HG03460 (cell line): Measurements from ENCODE around the gene HIVEP2.
A peak's percentile ranks its signal among the peaks of the same experiment; 100 is the strongest.

Experiments
- ATAC-seq: cut with Tn5 transposase; IDR thresholded peaks from one replicate; pipeline ENCODE4 v1.9.1; 2021; ENCODE audit not compliant: unreplicated experiment

The HIVEP2 gene

DNA sequence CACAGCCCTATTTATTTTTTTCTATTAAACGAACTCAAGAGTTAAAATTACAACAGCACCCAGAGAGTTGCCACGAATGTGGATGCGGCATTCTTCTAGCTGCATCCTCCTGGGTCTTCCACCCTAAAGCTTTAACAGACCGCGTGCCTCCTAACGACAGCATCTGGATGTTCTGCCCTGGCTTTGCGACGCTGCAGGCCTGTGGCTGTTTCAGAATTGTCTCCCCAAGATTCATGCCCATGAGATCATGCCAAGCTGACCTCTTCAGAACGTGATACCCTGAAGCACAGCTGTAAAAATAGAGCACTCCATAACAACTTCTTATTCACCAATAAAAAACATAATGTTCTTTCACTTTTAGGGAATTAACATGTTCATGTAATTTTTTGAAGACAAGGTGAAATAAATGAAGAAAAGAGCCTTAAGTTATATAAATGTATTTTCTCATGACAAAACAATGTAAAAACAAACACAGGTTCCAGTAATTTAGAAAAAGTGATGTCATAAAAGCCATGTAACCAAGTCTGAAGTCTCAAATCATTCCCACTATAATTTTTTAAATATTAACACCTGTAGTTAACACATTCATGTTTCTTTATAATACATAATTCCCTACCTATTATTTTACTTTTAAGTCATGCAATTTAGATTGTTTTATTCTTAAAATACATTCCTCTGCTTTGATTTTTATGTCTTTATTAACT, 26.5 kb downstream of the HIVEP2 start:
- no peak for ATAC-seq

DNA sequence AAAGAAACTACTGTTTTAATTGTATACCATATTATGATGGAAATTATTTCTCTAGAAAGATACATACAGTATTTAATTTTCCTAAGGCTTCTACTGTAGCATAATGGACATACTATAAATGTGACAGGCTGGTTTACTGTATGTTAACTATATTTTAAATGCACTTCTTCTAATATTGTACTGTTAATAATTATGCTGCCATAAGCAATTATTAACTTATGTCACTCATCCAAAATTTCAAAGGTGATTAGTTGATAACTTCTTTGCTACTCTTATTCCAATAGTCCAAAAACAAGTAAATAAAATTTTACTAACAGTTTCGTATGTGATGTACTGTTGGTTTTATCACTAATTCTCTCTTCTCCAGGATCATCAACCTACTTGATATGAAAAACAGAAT, 28.1 kb downstream of the HIVEP2 start:
- ATAC-seq: no peak

DNA sequence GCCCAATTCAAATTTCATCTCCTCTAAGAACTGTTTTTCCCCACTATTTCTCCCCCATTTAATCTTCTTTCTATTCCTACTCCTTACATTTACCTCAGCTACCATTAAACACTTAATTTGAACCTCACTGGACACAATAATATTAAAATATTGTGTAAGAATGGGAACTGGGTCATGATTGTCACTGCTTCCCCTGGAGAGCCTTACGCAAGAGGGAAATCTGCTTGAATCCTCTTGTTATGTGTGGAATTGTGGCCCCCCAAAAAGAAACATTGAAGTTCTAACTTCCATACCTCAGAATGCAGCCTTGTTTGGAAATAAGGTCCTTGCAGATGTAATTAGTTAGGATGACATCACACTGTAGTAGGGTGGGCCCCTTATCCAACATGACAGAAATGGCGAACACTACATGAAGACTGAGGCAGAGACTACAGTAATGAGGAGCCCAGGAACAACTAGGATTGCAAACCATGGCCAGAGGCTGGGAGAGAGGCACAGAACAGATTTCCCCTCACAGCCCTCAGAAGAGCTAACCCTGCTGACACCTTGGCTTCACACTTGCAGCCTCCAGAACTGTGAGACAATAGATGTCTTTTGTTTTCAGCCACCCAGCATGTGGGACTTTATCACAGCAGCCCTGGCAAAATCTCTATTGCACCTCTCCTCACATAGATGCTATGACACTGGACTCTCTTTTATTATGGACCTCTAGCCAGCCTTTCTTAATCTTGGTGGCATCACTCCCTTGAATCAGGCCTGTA, 29.9 kb downstream of the HIVEP2 start:
- ATAC-seq: no peak

DNA sequence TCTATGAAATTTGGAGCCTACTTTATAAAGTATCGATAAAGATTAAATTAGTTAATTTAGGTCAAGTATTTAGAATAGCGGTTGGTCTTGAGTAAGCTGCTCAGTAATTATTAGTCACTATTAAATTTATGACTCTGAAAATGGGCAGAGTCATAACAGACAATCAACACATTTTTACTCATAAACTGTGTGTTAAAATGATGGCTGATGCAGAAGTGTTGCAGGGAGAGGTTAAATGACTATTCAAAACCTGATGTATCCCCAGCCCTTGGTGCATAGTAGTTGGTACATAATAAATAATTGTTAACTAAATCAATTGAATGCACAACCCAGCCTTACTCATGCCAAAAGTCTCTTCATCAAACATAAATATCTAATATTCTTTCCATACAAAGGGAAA, 30.6 kb downstream of the HIVEP2 start:
- ATAC-seq: no peak

DNA sequence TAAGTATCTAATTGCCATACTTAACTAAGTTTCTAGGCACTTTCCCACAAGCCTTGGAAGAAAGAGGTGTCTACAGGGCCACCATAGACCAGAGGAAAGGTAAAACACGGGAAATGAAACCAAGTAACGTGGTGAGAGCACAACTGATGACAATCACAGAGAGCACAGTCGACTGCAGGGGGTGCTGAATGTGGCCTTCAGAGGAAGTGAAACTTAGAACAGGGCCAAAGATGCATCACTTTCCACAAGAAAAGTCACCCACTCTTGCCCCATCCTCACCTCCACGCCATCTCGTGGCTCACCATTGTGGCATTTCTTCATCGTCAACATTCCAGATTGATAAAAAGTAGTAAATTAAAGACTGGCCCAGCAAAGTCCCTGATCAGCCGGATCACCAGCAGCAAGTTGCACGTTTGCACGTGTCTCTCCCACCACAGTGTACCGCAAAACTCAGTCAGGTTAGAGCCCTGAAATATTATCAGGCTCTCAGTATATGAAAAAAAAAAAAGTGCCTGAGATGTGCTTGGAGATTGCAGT, 31.4 kb downstream of the HIVEP2 start:
- ATAC-seq: peak; percentile 92

DNA sequence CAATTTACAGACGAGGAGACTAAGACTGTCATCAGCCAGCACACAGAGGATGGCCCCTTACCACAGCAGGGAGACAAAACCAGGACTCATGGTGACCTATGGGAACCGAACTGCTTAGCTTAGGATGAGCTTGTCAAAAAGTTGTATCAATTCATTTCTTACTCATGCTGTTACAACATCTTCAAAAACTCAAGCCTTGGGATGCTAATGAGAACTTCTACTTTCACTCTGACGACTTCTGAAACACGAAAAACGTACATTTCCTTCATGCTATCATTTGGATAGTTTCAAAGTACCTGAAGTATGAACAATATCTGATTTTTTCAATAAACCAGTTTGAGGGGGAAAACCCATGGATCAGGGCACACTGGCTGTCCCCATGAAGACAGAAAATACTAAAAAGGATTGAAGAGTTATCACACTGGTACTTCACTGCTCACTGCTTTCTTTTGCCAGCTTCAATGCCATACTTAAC, 31.9 kb downstream of the HIVEP2 start:
- ATAC-seq: peak; percentile 58

DNA sequence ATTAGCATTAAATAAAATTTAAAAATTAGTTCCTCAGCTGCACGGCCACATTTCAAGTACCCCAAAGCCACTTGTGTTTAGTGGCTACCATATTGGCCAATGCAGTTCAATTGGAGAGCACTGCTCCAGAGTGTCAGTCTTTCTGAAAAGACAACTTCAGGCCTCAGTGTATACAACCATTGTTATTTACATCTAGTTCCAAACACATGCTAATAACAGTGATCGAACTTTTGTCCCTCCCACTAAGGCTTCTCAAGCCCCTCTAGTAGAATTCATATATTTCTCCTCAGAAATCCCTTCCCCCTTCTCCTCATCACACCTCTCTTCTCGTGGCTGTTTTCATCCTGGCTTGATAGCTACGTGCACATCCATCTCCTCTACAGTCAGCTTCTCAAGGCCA, 32.9 kb downstream of the HIVEP2 start:
- ATAC-seq: no peak

DNA sequence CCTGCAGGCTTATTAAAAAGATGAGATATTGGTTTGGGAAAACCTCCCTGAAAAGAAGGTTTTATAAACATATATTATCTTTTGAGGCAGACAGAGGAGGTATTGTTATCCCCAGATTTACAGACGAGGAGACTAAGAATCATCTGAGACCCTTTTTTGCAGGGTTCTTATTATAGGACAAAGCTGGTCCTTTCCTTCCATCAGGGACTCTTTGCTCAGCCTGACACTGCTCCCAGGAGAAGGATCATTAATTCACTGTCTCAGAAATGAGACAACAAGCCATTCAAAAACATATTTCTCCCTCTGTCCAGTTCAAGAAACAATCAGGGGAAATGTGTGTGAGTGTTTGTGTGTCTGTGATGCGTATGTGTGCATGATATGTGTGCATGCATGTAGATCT, 33.5 kb downstream of the HIVEP2 start:
- ATAC-seq: no peak

DNA sequence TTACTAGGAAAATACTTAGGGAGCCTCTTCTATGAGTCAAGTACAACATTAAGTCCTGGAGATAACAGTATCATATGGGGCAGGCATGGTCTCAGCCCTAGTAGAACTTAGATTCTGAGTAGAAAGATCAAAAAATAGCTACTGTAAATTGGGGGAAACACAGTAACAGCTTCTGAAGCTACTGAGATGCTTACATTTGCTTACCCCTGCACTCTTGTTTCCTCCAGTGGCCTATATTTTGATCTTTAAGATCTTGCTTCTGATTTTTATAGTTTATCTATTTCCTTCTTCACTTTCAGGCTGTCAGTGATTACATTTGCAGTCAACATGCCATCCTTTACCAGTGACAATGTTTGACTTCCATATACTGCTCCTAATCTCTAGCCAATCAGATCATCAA, 35.3 kb downstream of the HIVEP2 start:
- ATAC-seq: no peak

DNA sequence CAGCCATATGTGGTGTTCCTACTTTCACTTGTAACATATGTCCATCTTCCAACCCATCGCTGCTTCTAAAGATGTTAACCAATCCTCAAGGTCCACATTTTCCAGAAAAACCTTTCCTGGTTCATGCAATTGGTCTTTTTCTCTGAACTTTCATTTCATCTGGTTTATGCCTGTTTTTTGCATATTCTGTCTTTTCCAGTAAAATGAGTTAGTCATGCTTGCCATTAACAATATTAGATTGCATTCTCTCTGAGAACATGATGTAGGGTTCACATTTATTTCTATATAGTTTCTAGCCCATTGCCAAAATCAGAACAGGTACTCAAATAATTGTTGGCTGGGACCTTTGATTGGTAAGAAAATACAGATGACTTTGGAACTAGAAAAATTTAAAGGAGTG, 36.7 kb downstream of the HIVEP2 start:
- no peak for ATAC-seq

DNA sequence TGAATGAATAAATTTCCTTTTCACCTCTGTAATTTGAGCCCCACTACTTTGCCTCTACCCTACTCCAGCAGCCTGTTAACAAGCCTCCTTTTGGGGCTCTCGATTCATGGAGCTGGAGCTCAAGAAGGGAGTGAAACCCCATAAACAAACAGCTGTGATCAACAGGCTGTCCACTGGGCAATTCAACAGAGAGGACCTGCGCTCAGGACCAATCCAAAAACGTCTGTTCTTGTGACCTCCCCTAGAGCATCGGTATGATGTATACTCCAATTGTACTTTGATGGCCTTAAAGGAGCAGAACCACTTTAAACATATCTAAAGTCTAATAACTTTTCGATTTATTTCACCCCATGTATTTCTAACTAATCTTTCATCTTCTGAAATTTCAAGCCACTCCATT, 37.4 kb downstream of the HIVEP2 start:
- peak; percentile 10 for ATAC-seq

DNA sequence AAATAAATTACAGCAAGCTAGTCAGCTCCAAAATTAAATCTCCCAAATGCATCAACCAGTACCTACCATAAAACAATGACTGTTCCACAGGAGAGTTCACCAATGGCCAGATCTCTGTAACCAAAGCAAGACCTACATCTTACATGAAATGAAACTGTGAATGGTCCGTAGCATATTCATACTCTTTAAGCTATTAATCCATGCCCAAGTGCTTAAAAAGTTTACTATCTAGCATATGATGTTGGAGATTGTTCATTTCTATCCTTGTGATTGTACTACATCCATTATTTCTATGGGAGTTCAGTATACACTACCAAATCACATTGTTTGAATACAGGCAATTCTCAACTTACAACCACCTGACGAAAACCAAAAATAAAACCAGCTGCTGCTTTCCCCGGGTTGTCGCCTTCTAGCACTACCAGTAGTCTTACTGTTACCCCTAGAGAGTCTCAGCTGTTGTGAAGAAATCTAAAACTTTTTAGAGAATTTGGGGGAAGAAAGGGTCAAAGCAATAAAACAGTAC, 38.0 kb downstream of the HIVEP2 start:
- ATAC-seq: peak; percentile 61

DNA sequence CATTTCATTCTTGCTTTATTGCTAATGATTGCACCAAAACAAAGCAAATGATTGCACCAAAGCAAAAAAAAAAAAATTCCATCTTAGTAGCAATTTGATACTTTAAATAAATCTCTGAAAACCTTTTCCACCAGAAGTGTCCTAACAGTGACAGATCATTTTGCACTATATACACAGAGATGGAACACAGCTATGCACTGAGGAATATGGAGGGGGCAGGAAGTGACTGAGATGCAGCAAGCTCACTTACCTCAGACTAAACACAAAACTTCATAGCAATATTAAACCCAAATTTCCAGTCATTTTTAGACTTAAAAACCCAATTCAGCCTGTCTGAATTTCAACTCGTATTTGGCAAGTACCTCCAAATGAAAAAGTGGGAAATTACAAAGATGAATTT, 41.2 kb downstream of the HIVEP2 start:
- no peak for ATAC-seq

DNA sequence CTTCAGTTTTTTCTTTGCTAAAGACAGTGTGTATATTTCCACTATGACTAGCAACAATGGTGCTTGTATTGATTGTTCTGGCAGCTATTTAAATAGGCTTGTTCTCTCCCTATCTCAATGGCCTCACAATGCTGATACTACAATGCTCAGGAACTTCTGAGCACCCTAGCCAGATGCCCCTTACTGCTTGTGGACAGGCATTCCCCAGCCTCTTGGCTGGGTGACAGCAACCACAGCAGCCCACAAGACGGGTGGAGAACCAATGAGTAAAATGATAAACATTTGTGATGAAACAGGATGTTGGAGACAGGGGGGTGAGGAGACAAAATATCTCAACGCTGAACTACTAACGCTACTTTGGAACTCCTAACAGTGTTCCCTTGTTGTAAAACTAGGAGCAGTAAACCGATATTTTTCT, 42.3 kb downstream of the HIVEP2 start:
- peak; percentile 78 for ATAC-seq

DNA sequence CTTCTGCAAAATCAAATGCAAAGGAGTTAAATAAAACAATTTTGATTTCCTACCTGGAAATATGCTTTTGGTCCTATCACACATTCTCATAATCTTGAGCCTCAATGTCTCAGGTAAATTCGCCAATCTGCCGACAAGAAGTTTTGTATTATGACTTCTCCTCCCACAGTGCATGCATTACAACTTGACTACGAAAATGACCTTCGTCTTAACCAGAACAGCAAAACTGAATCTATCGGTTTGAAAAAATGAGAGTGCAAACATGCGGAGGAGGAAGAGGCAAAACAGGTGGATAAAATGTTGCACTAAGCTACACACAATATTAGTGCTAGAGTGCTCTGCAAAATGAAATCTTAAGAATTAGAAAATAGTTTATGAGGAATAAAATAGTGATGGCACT, 43.4 kb downstream of the HIVEP2 start:
- no peak for ATAC-seq

DNA sequence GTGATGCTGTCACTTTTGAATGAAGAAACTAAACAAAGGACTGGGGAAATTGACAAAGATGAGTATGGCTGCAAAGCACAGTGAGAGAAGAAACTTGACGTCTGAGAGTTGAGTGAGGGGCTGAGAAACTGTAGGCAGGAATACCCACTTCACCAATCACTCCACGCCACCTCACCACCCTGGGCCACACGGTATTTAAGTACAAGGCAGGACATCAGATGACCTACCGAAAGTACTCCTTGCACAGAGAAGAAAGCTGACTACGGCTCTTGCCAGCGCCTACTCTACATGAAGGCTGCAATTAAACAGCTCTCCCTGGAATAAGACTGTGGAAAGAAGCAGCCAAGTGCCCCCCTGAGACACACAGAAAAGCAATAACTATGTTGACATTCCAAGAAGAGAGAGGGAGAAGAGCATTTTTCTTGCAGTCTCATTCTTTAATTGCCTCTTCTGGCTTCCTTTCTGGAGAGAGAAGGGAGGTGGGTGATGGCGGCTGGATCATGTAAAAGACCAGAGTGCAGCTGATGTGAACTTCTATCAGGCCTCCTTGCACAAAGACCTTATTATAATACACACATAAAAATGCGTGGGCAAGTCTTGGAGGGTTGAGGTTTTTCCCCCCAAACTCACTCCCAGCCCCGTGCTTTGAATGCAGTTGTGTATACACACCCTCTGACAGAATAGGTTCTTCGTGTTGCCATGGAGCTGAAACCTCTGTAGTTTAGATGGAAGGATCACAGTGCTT, 44.6 kb downstream of the HIVEP2 start:
- ATAC-seq: no peak

DNA sequence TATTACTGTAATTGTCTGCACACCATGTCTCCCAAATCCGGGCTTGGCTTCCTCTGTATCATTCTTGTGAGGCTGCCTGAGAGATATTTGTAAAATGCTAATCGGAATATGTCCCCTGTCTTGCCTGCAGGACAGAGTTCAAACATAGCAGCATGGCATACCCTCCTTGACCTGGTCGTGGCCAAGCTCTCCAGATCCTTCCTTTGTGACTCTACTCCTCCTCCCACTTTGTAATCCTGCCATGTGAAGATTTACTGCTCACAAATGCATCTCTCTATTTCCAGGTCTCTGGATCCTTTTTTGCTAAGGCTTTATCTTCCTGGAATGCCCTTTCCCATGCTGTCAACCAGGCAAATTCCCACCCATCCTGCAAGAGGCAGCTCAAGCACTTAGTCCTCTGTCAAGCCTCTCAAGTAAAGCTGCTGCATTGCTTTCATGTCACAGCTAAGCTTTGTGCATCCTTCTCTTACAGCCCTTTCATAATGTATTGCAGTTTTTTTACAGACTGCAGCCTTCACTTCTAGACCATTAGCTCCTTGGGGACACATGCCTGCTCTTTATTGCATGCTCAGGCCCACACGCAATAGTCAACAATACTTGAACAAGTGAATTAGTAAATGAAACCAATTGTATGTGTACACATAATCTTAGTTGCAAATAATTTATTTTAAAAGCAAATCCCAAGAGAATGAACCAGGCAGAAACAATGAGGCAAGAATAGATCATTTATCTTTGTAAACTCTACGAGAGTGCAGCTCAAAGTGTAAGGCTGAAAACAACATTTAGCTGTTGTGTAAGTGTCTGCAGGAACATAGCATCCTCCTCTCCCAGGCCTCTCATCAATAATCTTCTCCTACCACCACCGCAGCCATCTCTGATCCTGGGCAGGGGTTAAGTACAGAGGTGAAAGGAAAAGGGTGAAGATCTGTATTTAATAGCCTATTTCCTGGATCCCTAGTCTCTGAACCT, 45.8 kb downstream of the HIVEP2 start:
- no peak for ATAC-seq

DNA sequence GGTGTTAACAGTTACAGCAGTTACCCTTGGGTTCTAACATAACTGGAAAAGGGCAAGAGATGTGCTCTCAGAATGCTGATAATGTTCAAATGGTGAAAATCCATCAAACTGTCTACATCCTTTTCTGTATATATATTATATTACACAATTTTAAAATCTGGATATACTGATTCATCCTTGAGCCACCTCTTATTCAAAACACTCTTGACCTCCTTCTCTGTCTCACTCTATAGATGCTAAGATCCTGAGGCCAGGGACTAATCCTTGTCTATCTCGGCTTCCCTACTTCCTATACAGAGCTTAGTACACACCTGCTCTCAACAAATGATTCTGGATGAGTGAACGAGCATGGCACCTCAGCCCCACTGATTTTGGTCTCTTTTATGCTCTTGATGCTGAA, 47.3 kb downstream of the HIVEP2 start:
- no peak for ATAC-seq

DNA sequence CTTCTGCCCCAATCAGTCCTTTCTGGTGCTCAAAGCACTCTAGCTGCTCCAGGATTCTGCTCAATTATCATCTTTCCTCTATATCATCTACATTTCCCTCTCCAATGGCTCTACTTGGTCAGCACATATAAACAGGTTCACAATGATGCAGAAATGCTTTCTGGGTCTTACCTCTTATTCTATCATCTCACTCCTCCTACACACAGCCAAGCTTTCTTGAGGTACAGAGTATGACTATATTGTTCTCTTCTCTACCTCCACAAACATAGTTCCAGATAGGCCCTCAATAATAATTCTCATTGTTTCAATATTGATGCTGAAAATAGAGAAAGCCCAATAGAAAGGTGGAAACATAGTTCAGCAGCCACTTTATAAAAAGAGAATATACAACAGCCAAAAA, 48.2 kb downstream of the HIVEP2 start:
- no peak for ATAC-seq

DNA sequence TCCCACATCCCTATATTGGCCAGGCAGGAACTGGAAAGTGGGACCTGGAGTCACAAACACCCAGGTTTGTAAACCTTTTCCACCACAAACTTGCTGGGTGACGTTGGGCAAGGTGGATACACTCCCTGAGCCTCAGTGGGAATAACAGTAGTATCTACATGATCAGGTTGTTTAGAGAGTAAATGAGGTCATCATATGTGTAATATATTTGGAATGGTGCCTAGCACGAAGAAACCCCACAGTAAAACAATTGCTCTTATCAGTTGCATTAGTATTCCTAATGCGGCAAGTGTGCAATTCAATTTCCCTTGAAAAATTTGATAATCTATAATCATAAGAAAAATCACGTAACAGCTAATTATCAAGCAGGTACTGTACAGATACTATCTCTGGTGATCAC, 51.9 kb downstream of the HIVEP2 start:
- no peak for ATAC-seq
